COR-L47 (cell line): ENCODE data around the gene ITPA.
"Not testable (repeated sequence)": the region's sequence is repeated elsewhere in the genome, so short reads cannot be mapped to it uniquely, and the experiment has no call there.

Experiments used
- DNase-seq: peaks from one replicate; lab custom pipeline; 2025; lab: John Stamatoyannopoulos, UW

ITPA gene

GRCh38 chr20:3202965-3203314, 6.4 kb upstream of the ITPA start:
- DNase-seq: no peak

GRCh38 chr20:3203315-3204123, 5.8 kb upstream of the ITPA start:
- DNase-seq: peak; percentile 50

GRCh38 chr20:3204124-3204794, 5.0 kb upstream of the ITPA start, which contains the start of gene DDRGK1:
Gene DDRGK1 (minus strand): TSS chr20:3204682. CDS start chr20:3204627, 55 bp downstream.
- peak; percentile 80 for DNase-seq

- DNase-seq: no peak
These were observed 477 bp upstream of the ITPA start for GRCh38 chr20:3208786-3209256.

GRCh38 chr20:3209946-3210317, 634 bp downstream of the ITPA start:
- no peak for DNase-seq

GRCh38 chr20:3210346-3210745, 1.0 kb downstream of the ITPA start:
- DNase-seq: no peak

- no peak for DNase-seq
These were observed 3.9 kb downstream of the ITPA start for GRCh38 chr20:3213226-3213625.

GRCh38 chr20:3215359-3215917, 6.1 kb downstream of the ITPA start:
- not testable (repeated sequence) for DNase-seq

- DNase-seq: peak; percentile 59
These were observed 9.2 kb downstream of the ITPA start for GRCh38 chr20:3218307-3218988.

- no peak for DNase-seq
These were observed 12.3 kb downstream of the ITPA start for GRCh38 chr20:3221398-3222226.

GRCh38 chr20:3222635-3223600, 13.6 kb downstream of the ITPA start:
- peak; percentile 94 for DNase-seq

- peak; percentile 28 for DNase-seq
These were observed 14.3 kb downstream of the ITPA start for GRCh38 chr20:3223651-3223993.

- DNase-seq: no peak
These were observed 14.8 kb downstream of the ITPA start for GRCh38 chr20:3223994-3224680.

- no peak for DNase-seq
These were observed 15.6 kb downstream of the ITPA start for GRCh38 chr20:3224681-3225421.

- DNase-seq: no peak
These were observed 16.8 kb downstream of the ITPA start for GRCh38 chr20:3226093-3226492.

- DNase-seq: no peak
These were observed 17.6 kb downstream of the ITPA start for GRCh38 chr20:3226864-3227263.

- no peak for DNase-seq
These were observed 18.2 kb downstream of the ITPA start for GRCh38 chr20:3227506-3227905.

GRCh38 chr20:3227936-3228749, 18.8 kb downstream of the ITPA start:
- no peak for DNase-seq

- DNase-seq: no peak
These were observed 19.4 kb downstream of the ITPA start for GRCh38 chr20:3228750-3229032.
